GM23338 (cell line): Measurements from ENCODE around the gene MYOD1. TPM values are rescaled to one million over a fixed set of nuclear protein-coding genes. Genes with fewer than 3 reads are reported as not detected.

Source experiments
- ATAC-seq: fragments of 200-7000 bp; cut with Tn5 transposase; 3 replicates; pipeline ENCODE4 v1.9.1; 2020
- DNase-seq: peaks from one replicate; pipeline ENCODE4 v3.0.0-alpha.2; 2015; ENCODE audit warnings: low spot score
- H2AFZ ChIP-seq: fragments of 200-600 bp; sonication (generic); 2 replicates; pipeline ENCODE4 v1.8.0; 2016; ENCODE audit warnings: antibody characterized with exemption, mild to moderate bottlenecking, moderate library complexity
- H3F3A ChIP-seq: fragments of 200-600 bp; sonication (generic); replicated peaks from 2 replicates; pipeline ENCODE4 v1.8.0; 2017; ENCODE audit warnings: antibody characterized with exemption, mixed run types, low read depth
- H3K27ac ChIP-seq: fragments of 200-600 bp; sonication (generic); 2 replicates; pipeline ENCODE4 v1.6.1; 2016; ENCODE audit warnings: low read depth
- H3K27me3 ChIP-seq: fragments of 200-600 bp; sonication (generic); 2 replicates; pipeline ENCODE4 v1.8.0; 2016; ENCODE audit warnings: mild to moderate bottlenecking, mixed run types, moderate library complexity; ENCODE audit not compliant: insufficient read depth
- H3K36me3 ChIP-seq: fragments of 200-600 bp; sonication (generic); 2 replicates; pipeline ENCODE4 v1.8.0; 2016; ENCODE audit warnings: mild to moderate bottlenecking; ENCODE audit not compliant: insufficient read depth
- H3K4me1 ChIP-seq: fragments of 200-600 bp; sonication (generic); 2 replicates; pipeline ENCODE4 v1.8.0; 2016; ENCODE audit warnings: mild to moderate bottlenecking, moderate library complexity; ENCODE audit not compliant: insufficient read depth
- H3K4me2 ChIP-seq: fragments of 200-600 bp; sonication (generic); 2 replicates; pipeline ENCODE4 v1.7.1; 2017; ENCODE audit warnings: mixed run types
- H3K4me3 ChIP-seq: fragments of 200-600 bp; sonication (generic); 2 replicates; pipeline ENCODE4 v1.6.1; 2016; ENCODE audit warnings: mixed run types
- H3K79me2 ChIP-seq: fragments of 200-600 bp; sonication (generic); replicated peaks from 2 replicates; pipeline ENCODE4 v1.8.0; 2017; ENCODE audit warnings: mild to moderate bottlenecking; ENCODE audit not compliant: insufficient read depth
- H3K9me2 ChIP-seq: fragments of 200-600 bp; sonication (generic); 2 replicates; pipeline ENCODE4 v1.8.0; 2017; ENCODE audit not compliant: insufficient read depth
- H4K20me1 ChIP-seq: fragments of 200-600 bp; sonication (generic); replicated peaks from 2 replicates; pipeline ENCODE4 v1.8.0; 2017; ENCODE audit warnings: mild to moderate bottlenecking; ENCODE audit not compliant: insufficient read depth
- H3K27ac Mint-ChIP-seq: 2 replicates; pipeline ENCODE4 v1.8.0; 2020; ENCODE audit warnings: inconsistent platforms, mild to moderate bottlenecking, moderate library complexity, mixed read lengths
- H3K27me3 Mint-ChIP-seq: 3 replicates; pipeline ENCODE4 v1.8.0; 2022; ENCODE audit warnings: low read depth, mild to moderate bottlenecking, moderate library complexity, mixed read lengths, inconsistent platforms; ENCODE audit not compliant: insufficient read depth, poor library complexity
- H3K36me3 Mint-ChIP-seq: 3 replicates; pipeline ENCODE4 v1.8.0; 2021; ENCODE audit warnings: low read depth, mild to moderate bottlenecking, inconsistent platforms, moderate library complexity, mixed read lengths
- H3K4me1 Mint-ChIP-seq: 3 replicates; pipeline ENCODE4 v1.8.0; 2020; ENCODE audit warnings: mild to moderate bottlenecking, inconsistent platforms, mixed read lengths
- H3K4me3 Mint-ChIP-seq: 3 replicates; pipeline ENCODE4 v1.8.0; 2021; ENCODE audit warnings: moderate library complexity, mild to moderate bottlenecking, inconsistent platforms, mixed read lengths
- H3K9me3 Mint-ChIP-seq: 3 replicates; pipeline ENCODE4 v1.8.0; 2020; ENCODE audit warnings: moderate library complexity, mild to moderate bottlenecking, inconsistent platforms, mixed read lengths
- ETS1 ChIP-seq: IDR thresholded peaks from 2 replicates; pipeline ENCODE4 v1.6.1; 2016; ENCODE audit warnings: antibody characterized with exemption
- EZH2phosphoT487 ChIP-seq: fragments of 200-600 bp; sonication (generic); IDR thresholded peaks from one replicate; pipeline ENCODE4 v1.8.1; 2018; ENCODE audit warnings: antibody characterized with exemption; ENCODE audit not compliant: unreplicated experiment
- NANOG ChIP-seq: IDR thresholded peaks from 2 replicates; pipeline ENCODE4 v1.6.1; 2016; ENCODE audit warnings: antibody characterized with exemption, borderline replicate concordance
- POLR2AphosphoS5 ChIP-seq: IDR thresholded peaks from 2 replicates; pipeline ENCODE4 v1.6.1; 2016; ENCODE audit warnings: antibody characterized with exemption, low read depth
- ZNF331 ChIP-seq: fragments of 250-450 bp; sonication (Bioruptor Pico); IDR thresholded peaks from 2 replicates; pipeline ENCODE4 v1.5.0; 2020; ENCODE audit warnings: low read depth, mild to moderate bottlenecking, moderate library complexity
- ZNF462 ChIP-seq: fragments of 250-450 bp; sonication (Bioruptor Pico); IDR thresholded peaks from 2 replicates; pipeline ENCODE4 v1.5.0; 2020; ENCODE audit warnings: mild to moderate bottlenecking, moderate library complexity
- polyA plus RNA-seq: library from polyadenylated mRNA; unstranded; fragments of >200 nt; fragmentation: Nextera tagmentation; extraction: Ambion mirVana; gene quantifications from 2 replicates; pipeline ENCODE4 v1.2.1, GENCODE V29; 2016
- total RNA-seq: library from RNA; depleted of rRNA; stranded (reverse); fragments of >200 nt; shearing (Covaris generic); gene quantifications from 2 replicates; pipeline ENCODE4 v1.2.3, GENCODE V29; 2014

The MYOD1 gene
- total and polyA plus RNA-seq, 2 experiments from 2014 or later = not detected

- Histone ChIP-seq H3K4me3 (no peak overlapping the region), H3F3A (no peaks in the 10 kb centered on the region), H2AFZ (no peak overlapping the region), H3K79me2 (no peaks in the 10 kb centered on the region), H4K20me1 (no peaks in the 10 kb centered on the region), H3K27ac (no peak overlapping the region), H3K4me2 (no peak overlapping the region), H3K36me3 (no peaks in the 10 kb centered on the region), H3K4me1 (no peaks in the 10 kb centered on the region), H3K9me2 (no peaks in the 10 kb centered on the region), H3K27me3 (no peaks in the 10 kb centered on the region)
- Mint-ChIP-seq H3K9me3 (no peaks in the 10 kb centered on the region), H3K27ac (no peak overlapping the region), H3K4me1 (no peaks in the 10 kb centered on the region; the same call in 2 of the 3 replicates), H3K27me3 (peaks cover 10% of the 10 kb centered on the region), H3K36me3 (no peaks in the 10 kb centered on the region), H3K4me3 (no peak overlapping the region)
- no peak for TF ChIP-seq ZNF462
- DNase-seq = no peak
- no peak for ATAC-seq
These were observed 31.4 kb downstream of the MYOD1 start for GRCh38 chr11:17750801-17751165.

GRCh38 chr11:17751558-17751957, 32.2 kb downstream of the MYOD1 start:
- Histone ChIP-seq H3K4me1 (no peaks in the 10 kb centered on the region), H3K4me2 (no peak overlapping the region), H2AFZ (no peak overlapping the region), H4K20me1 (no peaks in the 10 kb centered on the region), H3K27ac (no peak overlapping the region), H3K9me2 (no peaks in the 10 kb centered on the region), H3K79me2 (no peaks in the 10 kb centered on the region), H3K36me3 (no peaks in the 10 kb centered on the region), H3K27me3 (no peaks in the 10 kb centered on the region), H3F3A (no peaks in the 10 kb centered on the region), H3K4me3 (no peak overlapping the region)
- H3K4me1 Mint-ChIP-seq = no peaks in the 10 kb centered on the region; the same call in 2 of the 3 replicates
- peaks cover 5% of the 10 kb centered on the region for H3K27me3 Mint-ChIP-seq
- H3K36me3 Mint-ChIP-seq = no peaks in the 10 kb centered on the region
- H3K27ac Mint-ChIP-seq = no peak overlapping the region
- H3K4me3 Mint-ChIP-seq = no peak overlapping the region
- DNase-seq (no peak), ATAC-seq (no peak)
- no peaks in the 10 kb centered on the region for H3K9me3 Mint-ChIP-seq
- no peak for TF ChIP-seq ETS1
- no peak for TF ChIP-seq ZNF462
- no peak for TF ChIP-seq ZNF331 (CRISPR knock-in tag)
- no peak for TF ChIP-seq NANOG
- no peak for TF ChIP-seq POLR2AphosphoS5
- no peak for TF ChIP-seq EZH2phosphoT487
